WERI-Rb-1 (cell line): Measurements from ENCODE around the gene TMEM69.

Experiments used
- DNase-seq: peaks from one replicate; pipeline ENCODE4 v3.0.0-alpha.2; 2020
- H3K27ac ChIP-seq: fragments of 250-450 bp; sonication (Bioruptor Pico); 2 replicates; pipeline ENCODE4 v1.5.1; 2020; ENCODE audit warnings: mild to moderate bottlenecking, moderate library complexity
- H3K27me3 ChIP-seq: fragments of 250-450 bp; sonication (Bioruptor Pico); 2 replicates; pipeline ENCODE4 v1.5.1; 2021; ENCODE audit warnings: mild to moderate bottlenecking, low read depth, moderate library complexity; ENCODE audit not compliant: insufficient read depth, severe bottlenecking
- H3K36me3 ChIP-seq: fragments of 250-450 bp; sonication (Bioruptor Pico); 2 replicates; pipeline ENCODE4 v1.5.1; 2020; ENCODE audit warnings: mild to moderate bottlenecking, moderate library complexity
- H3K4me3 ChIP-seq: 2 replicates; pipeline ENCODE4 v1.5.1; 2011; ENCODE audit warnings: low read depth, mild to moderate bottlenecking, control low read depth, low read length
- H3K9me3 ChIP-seq: fragments of 250-450 bp; sonication (Bioruptor Pico); 2 replicates; pipeline ENCODE4 v1.5.1; 2021; ENCODE audit warnings: mild to moderate bottlenecking, moderate library complexity; ENCODE audit not compliant: severe bottlenecking
- CTCF ChIP-seq: IDR thresholded peaks from 2 replicates; pipeline ENCODE4 v1.5.1; 2011; ENCODE audit warnings: low read depth, mild to moderate bottlenecking, control low read depth, inconsistent platforms, low read length

Gene TMEM69

GRCh38 chr1:45660336-45660735, 27.6 kb upstream of the TMEM69 start:
- no peaks in the 10 kb centered on the region for H3K27me3 ChIP-seq
- no peak for DNase-seq
- no peak overlapping the region for H3K4me3 ChIP-seq
- peaks cover 58% of the 10 kb centered on the region for H3K36me3 ChIP-seq
- TF ChIP-seq CTCF = no peak
- no peak overlapping the region for H3K27ac ChIP-seq
- H3K9me3 ChIP-seq = no peaks in the 10 kb centered on the region

- no peak for DNase-seq
- H3K9me3 ChIP-seq = no peaks in the 10 kb centered on the region
- no peak overlapping the region for H3K27ac ChIP-seq
- no peak for TF ChIP-seq CTCF
- H3K27me3 ChIP-seq = no peaks in the 10 kb centered on the region
- H3K36me3 ChIP-seq = peaks cover 5% of the 10 kb centered on the region
- no peak overlapping the region for H3K4me3 ChIP-seq
Measured at GRCh38 chr1:45666836-45667235, 21.1 kb upstream of the TMEM69 start.

DNA sequence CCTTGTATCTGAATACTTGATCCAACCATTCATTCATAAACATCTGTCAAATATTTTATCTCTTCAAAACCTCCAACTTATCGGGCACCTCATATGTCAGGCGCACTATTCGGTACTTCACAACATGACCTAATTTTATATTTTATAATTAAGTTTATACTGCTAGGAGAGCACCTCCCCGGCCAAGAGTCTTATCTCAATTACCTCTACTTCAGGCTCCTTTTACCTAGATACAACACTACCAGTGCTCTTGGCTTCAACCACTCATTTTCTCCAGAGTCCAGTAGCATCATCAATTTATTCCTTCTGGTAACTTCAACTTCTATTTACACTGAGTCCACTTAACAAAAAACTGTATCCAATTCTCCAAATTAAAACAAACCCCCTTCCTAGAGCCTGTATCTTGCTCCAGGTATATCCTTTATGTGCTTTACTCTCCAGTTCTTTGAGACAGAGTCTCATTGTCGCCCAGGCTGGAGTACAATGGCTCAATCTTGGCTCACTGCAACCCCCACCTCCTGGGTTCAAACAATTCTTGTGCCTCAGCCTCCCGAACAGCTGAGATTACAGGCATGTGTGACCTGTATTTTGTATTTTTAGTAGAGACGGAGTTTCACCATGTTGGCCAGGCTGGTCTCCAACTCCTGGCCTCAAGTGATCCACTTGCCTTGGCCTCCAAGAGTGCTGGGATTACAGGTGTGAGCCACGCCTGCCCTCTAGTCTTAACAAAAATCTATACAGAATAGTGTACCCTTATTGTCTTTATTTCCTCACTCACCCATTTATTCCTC, 20.5 kb upstream of the TMEM69 start:
- Histone ChIP-seq H3K9me3 (no peaks in the 10 kb centered on the region), H3K36me3 (peaks cover 2% of the 10 kb centered on the region), H3K4me3 (no peak overlapping the region), H3K27me3 (no peaks in the 10 kb centered on the region), H3K27ac (no peak overlapping the region)
- no peak for DNase-seq
- TF ChIP-seq CTCF = no peak

GRCh38 chr1:45668526-45668925, 19.5 kb upstream of the TMEM69 start:
- Histone ChIP-seq H3K4me3 (no peak overlapping the region), H3K9me3 (no peaks in the 10 kb centered on the region), H3K36me3 (peaks cover 3% of the 10 kb centered on the region), H3K27me3 (no peaks in the 10 kb centered on the region), H3K27ac (no peak overlapping the region)
- no peak for TF ChIP-seq CTCF
- DNase-seq = no peak

DNA sequence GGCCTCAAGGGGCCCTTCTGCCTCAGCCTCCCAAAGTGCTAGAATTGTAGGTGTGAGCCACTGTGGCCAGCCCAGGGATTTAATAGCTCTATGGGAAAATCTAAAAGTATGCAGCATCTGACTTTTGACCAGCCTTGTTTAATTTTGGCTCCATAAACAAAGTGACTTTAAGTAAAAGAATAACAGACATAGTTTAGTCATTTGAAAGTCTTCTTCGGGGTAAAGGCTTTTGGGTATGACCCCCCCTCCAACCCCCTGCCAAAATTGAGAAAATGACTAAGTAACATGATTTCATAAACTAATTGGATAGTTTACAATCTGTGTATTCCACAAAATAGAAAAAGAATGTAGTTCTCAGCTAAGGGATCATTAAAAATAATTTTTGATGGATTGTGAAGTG, 18.6 kb upstream of the TMEM69 start:
- no peak overlapping the region for H3K27ac ChIP-seq
- H3K36me3 ChIP-seq = peaks cover 3% of the 10 kb centered on the region
- no peak overlapping the region for H3K4me3 ChIP-seq
- no peaks in the 10 kb centered on the region for H3K27me3 ChIP-seq
- no peak for TF ChIP-seq CTCF
- H3K9me3 ChIP-seq = no peaks in the 10 kb centered on the region
- DNase-seq = no peak
